Measurements from ENCODE around the gene MAP3K9.

DNA sequence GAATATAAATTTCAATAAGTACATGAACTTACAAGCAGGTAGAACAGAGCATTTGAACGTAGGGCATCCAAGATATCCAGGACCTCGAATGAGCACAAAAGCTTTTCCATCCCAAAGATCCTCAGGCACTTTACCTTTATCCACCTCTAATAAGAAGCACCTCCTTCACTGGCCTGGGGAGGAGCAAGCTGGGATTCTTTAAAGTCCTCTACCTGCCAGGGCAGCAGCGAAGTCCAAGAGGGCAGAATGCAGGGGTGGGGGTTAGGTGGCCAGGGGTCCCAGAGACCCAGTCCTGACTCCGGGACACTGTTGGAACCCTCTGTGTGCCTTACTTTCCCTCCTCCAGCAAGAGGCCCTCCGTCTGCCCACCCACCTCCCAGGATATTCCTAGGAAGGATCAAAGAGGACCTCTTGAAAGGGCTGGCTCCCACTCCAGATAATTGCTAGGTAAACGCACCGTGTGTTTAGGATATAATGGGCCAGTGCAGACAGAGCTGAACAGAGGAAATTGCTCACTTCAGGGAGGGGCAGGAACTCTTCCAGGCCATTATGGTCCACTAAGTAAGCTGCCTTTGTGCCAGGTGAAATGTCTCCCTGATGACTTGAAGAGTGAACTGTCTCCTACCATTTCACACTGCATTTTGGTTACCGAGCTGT lies 99.5 kb downstream of the MAP3K9 start:
- TF ChIP-seq, protein P1, sequence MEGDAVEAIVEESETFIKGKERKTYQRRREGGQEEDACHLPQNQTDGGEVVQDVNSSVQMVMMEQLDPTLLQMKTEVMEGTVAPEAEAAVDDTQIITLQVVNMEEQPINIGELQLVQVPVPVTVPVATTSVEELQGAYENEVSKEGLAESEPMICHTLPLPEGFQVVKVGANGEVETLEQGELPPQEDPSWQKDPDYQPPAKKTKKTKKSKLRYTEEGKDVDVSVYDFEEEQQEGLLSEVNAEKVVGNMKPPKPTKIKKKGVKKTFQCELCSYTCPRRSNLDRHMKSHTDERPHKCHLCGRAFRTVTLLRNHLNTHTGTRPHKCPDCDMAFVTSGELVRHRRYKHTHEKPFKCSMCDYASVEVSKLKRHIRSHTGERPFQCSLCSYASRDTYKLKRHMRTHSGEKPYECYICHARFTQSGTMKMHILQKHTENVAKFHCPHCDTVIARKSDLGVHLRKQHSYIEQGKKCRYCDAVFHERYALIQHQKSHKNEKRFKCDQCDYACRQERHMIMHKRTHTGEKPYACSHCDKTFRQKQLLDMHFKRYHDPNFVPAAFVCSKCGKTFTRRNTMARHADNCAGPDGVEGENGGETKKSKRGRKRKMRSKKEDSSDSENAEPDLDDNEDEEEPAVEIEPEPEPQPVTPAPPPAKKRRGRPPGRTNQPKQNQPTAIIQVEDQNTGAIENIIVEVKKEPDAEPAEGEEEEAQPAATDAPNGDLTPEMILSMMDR (IDR thresholded peaks at IDR 0.05; ENCODE audit: insufficient read depth, low read depth, low read length), result no peak
- no peak for TF ChIP-seq EZH2 (IDR thresholded peaks at IDR 0.05; ENCODE audit: insufficient read depth, low read length)
